Body of pancreas (tissue), 4 donors: ENCODE measurements around the gene PTPN14. TPM values are rescaled to one million over a fixed set of nuclear protein-coding genes. Genes with fewer than 3 reads are reported as not detected.

Source experiments
- ATAC-seq: fragments of 150-250 bp; one replicate; pipeline ENCODE4 v1.9.1; 2016
- DNase-seq, 4 donors: peaks; one replicate each; pipeline ENCODE4 v3.0.0-alpha.2; 2019
- H3K27ac ChIP-seq, 4 donors: fragments of 200-600 bp; sonication (generic); 1 replicate in 3 of 4; 2 replicates in 1 of 4; pipeline versions ENCODE4 v1.5.1 to v1.6.1; 2016 to 2019; ENCODE audit warnings: mild to moderate bottlenecking in 1 of 4, mixed read lengths in 1 of 4, moderate library complexity in 1 of 4
- H3K27me3 ChIP-seq, 2 donors: fragments of 200-600 bp; sonication (generic); one replicate each; pipeline ENCODE4 v1.6.0; 2016; ENCODE audit warnings: mild to moderate bottlenecking in 1 of 2
- H3K36me3 ChIP-seq, 2 donors: fragments of 200-600 bp; sonication (generic); replicated peaks in 1 of 2; 2 replicates each; pipeline ENCODE4 v1.5.1; 2016; ENCODE audit warnings: low read depth in 2 of 2; ENCODE audit not compliant: insufficient read depth in 1 of 2
- H3K4me1 ChIP-seq: fragments of 200-600 bp; sonication (generic); one replicate; pipeline ENCODE4 v1.6.0; 2016
- H3K4me3 ChIP-seq, 2 donors: fragments of 200-600 bp; sonication (generic); 1 replicate in 1 of 2; 2 replicates in 1 of 2; pipeline ENCODE4 v1.5.1; 2016 to 2019
- H3K9me3 ChIP-seq, 3 donors: fragments of 200-600 bp; sonication (generic); 1 replicate in 2 of 3; 2 replicates in 1 of 3; pipeline ENCODE4 v1.5.1; 2016
- CTCF ChIP-seq, 7 experiments: fragments of 450-650 bp in 4 of 7; fragments of 200-600 bp in 3 of 7; sonication (generic) in 3 of 7; IDR thresholded peaks; one replicate each; pipeline ENCODE4 v1.5.1; 2016 to 2019; ENCODE audit warnings: antibody characterized with exemption in 7 of 7
- POLR2A ChIP-seq, 3 donors: fragments of 450-650 bp; IDR thresholded peaks; one replicate each; pipeline ENCODE4 v1.6.1; 2016; ENCODE audit warnings: antibody characterized with exemption in 3 of 3, mild to moderate bottlenecking in 2 of 3
- WGBS, 2 donors: methylation state at CpG; one replicate each; pipeline ENCODE4 v1.1.5; 2017; 5-methylcytosine and 5-hydroxymethylcytosine counted together
- intact Hi-C: fragments of 100-400 bp; cut with DNase I; formaldehyde crosslinking; loops from one replicate; pipeline ENCODE4 v1.15.1; 2023
- total RNA-seq, 2 donors: library from RNA; depleted of rRNA; stranded (reverse); fragments of >200 nt; gene quantifications; one replicate each; pipeline ENCODE4 v1.1.0, GENCODE V29; 2016

The PTPN14 gene
- total RNA-seq, 2 donors from 2014 or later = 10.5 to 18.7 TPM

GRCh38 chr1:214420341-214420740 lies 131.1 kb downstream of the PTPN14 start:
- 53 to 66% methylated on average over 1 of the region's 1 CpG for WGBS, 2 donors
- no peak overlapping the region for H3K27ac ChIP-seq
- no peak for ATAC-seq

GRCh38 chr1:214419650-214420049 lies 131.8 kb downstream of the PTPN14 start:
- TF ChIP-seq CTCF (IDR thresholded peaks at IDR 0.05) (no peak), POLR2A (IDR thresholded peaks at IDR 0.05) (no peak)
- intact Hi-C loops = no loop called here
- 45 to 55% methylated on average over 3 of the region's 3 CpGs for WGBS, 2 donors
- no peak for DNase-seq
- ATAC-seq = no peak
- Histone ChIP-seq H3K4me3 (no peak overlapping the region), H3K9me3 (no peaks in the 10 kb centered on the region), H3K27ac (no peak overlapping the region), H3K27me3 (no peaks in the 10 kb centered on the region), H3K36me3 (no peaks in the 10 kb centered on the region), H3K4me1 (no peaks in the 10 kb centered on the region)

More at GRCh38 chr1:214420341-214420740, 131.1 kb downstream of the PTPN14 start:
- no peak overlapping the region for H3K4me3 ChIP-seq
- no peak for TF ChIP-seq CTCF (IDR thresholded peaks at IDR 0.05)
- H3K36me3 ChIP-seq = no peaks in the 10 kb centered on the region
- no peaks in the 10 kb centered on the region for H3K9me3 ChIP-seq
- no peaks in the 10 kb centered on the region for H3K4me1 ChIP-seq
- intact Hi-C loops = no loop called here
- H3K27me3 ChIP-seq = no peaks in the 10 kb centered on the region
- no peak for DNase-seq

GRCh38 chr1:214418391-214418790 lies 133.0 kb downstream of the PTPN14 start:
- Histone ChIP-seq H3K4me3 (no peak overlapping the region), H3K36me3 (no peaks in the 10 kb centered on the region), H3K27ac (no peak overlapping the region), H3K9me3 (no peaks in the 10 kb centered on the region), H3K27me3 (no peaks in the 10 kb centered on the region), H3K4me1 (no peaks in the 10 kb centered on the region)
- 38 to 71% methylated on average over 1 of the region's 1 CpG for WGBS, 2 donors
- DNase-seq (no peak), ATAC-seq (no peak)
- TF ChIP-seq CTCF (IDR thresholded peaks at IDR 0.05) (no peak), POLR2A (IDR thresholded peaks at IDR 0.05) (no peak)
- intact Hi-C loops = no loop called here

- ATAC-seq (no peak), DNase-seq (no peak)
- TF ChIP-seq CTCF (IDR thresholded peaks at IDR 0.05) = no peak
- no peaks in the 10 kb centered on the region for H3K4me1 ChIP-seq
- H3K27ac ChIP-seq = no peak overlapping the region
- no peaks in the 10 kb centered on the region for H3K36me3 ChIP-seq
- intact Hi-C loops = no loop called here
- H3K4me3 ChIP-seq = no peak overlapping the region
- H3K27me3 ChIP-seq = no peaks in the 10 kb centered on the region
- H3K9me3 ChIP-seq = no peaks in the 10 kb centered on the region
- 89 to 91% methylated on average over 9 of the region's 9 CpGs for WGBS, 2 donors
These were observed 133.7 kb downstream of the PTPN14 start for GRCh38 chr1:214417545-214418210.

- H3K9me3 ChIP-seq = no peaks in the 10 kb centered on the region
- no peaks in the 10 kb centered on the region for H3K27me3 ChIP-seq
- H3K4me3 ChIP-seq = no peak overlapping the region
- H3K4me1 ChIP-seq = no peaks in the 10 kb centered on the region
- intact Hi-C loops = no loop called here
- WGBS, 2 donors = 62 to 86% methylated on average over 2 of the region's 2 CpGs
- TF ChIP-seq POLR2A (IDR thresholded peaks at IDR 0.05) = no peak
- TF ChIP-seq CTCF (IDR thresholded peaks at IDR 0.05) = no peak
- ATAC-seq = no peak
- DNase-seq = no peak
- no peaks in the 10 kb centered on the region for H3K36me3 ChIP-seq
- no peak overlapping the region for H3K27ac ChIP-seq
These were observed 134.5 kb downstream of the PTPN14 start for GRCh38 chr1:214416858-214417257.
